Upper lobe of left lung (tissue), 4 donors: ENCODE results near the gene C19orf38.

Experiments used
- CTCF ChIP-seq, 6 experiments: fragments of 450-650 bp in 4 of 6; fragments of 200-600 bp in 2 of 6; sonication (generic) in 2 of 6; IDR thresholded peaks; one replicate each; pipeline ENCODE4 v1.5.1; 2016 to 2019; ENCODE audit warnings: antibody characterized with exemption in 6 of 6
- EP300 ChIP-seq, 4 donors: sonication (generic); formaldehyde crosslinking; IDR thresholded peaks; one replicate each; pipeline ENCODE4 v1.5.1; 2017; ENCODE audit warnings: antibody characterized with exemption in 4 of 4, control low read depth in 2 of 4
- POLR2A ChIP-seq, 4 donors: fragments of 450-650 bp; IDR thresholded peaks; one replicate each; pipeline ENCODE4 v1.5.1; 2016 to 2017; ENCODE audit warnings: antibody characterized with exemption in 4 of 4, mild to moderate bottlenecking in 2 of 4
- POLR2AphosphoS5 ChIP-seq, 2 donors: sonication (generic); formaldehyde crosslinking; IDR thresholded peaks; one replicate each; pipeline ENCODE4 v1.5.1; 2017; ENCODE audit warnings: antibody characterized with exemption in 2 of 2

- TF ChIP-seq EP300 (IDR thresholded peaks at IDR 0.05) (no peak), CTCF (IDR thresholded peaks at IDR 0.05) (no peak), POLR2AphosphoS5 (IDR thresholded peaks at IDR 0.05) (no peak), POLR2A (IDR thresholded peaks at IDR 0.05) (no peak)
Measured at GRCh38 chr19:10863107-10863717, 15.0 kb downstream of the C19orf38 start.
